GM21515 (cell line): ENCODE measurements around the gene SNX10.
"Not testable (repeated sequence)": the region's sequence is repeated elsewhere in the genome, so short reads cannot be mapped to it uniquely, and the experiment has no call there.

Experiments used
- ATAC-seq: cut with Tn5 transposase; IDR thresholded peaks from one replicate; pipeline ENCODE4 v1.9.1; 2021; ENCODE audit not compliant: unreplicated experiment

Gene SNX10, protein sequence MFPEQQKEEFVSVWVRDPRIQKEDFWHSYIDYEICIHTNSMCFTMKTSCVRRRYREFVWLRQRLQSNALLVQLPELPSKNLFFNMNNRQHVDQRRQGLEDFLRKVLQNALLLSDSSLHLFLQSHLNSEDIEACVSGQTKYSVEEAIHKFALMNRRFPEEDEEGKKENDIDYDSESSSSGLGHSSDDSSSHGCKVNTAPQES

DNA sequence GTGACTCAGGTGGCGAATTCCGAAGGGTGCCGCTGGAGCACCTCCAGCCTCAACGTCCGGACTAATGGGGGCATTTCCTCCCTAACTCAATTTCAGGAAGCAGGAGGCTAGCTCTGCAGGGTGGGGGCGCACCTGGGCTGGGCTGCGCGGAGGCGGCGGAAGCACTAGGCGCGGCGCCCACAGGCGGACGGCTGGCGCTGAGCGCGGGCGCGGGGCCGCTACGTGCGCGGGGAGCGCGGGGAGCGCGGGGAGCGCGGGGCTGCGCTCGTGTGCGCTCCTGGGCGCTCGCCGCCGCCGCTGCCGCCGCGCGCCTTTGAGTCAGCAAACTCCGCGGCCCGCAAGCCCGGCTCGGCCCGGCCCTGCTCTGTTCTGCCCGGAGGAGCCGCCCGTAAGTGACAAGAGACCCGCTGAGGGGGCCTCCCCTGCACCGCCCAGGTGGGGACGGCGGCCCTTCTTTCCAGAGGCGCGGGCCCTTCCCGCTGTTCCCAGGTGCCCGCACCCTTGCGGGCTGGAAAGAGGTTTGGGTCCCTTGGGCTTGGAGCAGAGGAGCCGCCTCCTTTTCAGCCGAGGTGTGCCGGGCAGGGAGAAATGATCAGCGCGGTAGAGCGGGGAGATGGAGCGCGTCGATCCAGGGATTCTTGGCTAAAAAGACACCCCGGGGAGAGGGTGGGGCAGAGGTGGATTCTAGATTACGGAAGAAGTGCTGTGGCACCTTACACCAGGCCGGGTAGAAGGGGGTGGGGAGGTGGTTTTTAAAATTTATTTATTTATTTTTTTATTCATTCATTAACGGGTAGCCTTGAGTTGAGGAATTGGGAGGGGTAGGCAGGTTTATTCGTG, at the start of gene SNX10:
TSS of gene SNX10 (plus strand) at position 164 of the 840 bp plus-strand sequence. CDS start 54,581 bp downstream, outside the sequence.
- peak; percentile 73 for ATAC-seq

DNA sequence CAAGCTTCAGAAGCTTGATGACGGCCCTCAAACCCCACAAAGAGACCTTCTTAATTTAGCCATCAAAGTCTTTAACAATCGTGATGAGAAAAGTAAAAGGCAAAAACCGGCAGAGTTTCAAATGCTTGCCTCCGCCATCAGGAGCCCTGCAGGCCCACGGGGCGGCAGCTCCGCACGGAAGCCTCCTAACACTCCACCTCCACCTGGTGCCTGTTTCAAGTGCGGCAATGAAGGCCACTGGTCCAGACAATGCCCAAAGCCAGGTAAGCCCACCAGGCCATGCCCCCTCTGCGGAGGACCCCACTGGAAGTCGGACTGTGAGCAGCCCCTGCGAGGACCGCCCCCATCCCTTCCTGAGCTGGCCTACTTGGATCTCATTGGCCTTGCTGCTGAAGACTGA, 46.5 kb upstream of the SNX10 start:
- no peak for ATAC-seq

- no peak for ATAC-seq
Observed at GRCh38 chr7:26250239-26250638, 41.4 kb upstream of the SNX10 start.

DNA sequence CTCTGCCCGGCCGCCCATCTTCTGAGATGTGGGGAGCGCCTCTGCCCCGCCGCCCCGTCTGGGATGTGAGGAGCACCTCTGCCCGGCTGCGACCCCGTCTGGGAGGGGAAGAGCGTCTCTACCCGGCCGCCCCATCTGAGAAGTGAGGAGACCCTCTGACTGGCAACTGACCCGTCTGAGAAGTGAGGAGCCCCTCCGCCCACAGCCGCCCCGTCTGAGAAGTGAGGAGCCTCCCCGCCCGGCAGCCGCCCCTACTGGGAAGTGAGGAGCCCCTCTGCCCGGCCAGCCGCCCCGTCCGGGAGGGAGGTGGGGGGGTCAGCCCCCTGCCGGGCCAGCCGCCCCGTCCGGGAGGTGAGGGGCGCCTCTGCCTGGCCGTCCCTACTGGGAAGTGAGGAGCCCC, 29.8 kb upstream of the SNX10 start:
- ATAC-seq: not testable (repeated sequence)

DNA sequence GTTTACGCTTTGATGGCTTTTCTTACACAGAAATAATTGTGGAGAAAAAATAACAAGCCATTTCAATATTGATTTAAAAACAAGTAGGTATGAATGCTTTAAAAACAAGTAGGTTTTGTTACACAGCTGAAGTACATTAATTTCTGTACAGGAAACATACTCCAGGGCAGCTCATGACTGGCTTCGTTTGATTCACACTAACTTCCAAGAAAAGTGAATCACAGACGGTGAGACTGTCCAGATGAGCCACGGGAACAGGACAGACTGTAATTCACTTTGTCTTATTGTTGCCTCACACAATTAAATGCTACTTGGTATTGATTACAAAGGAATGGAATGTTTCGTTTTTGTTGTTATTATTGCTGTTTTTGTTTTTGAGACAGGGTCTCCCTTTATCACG, 26.6 kb upstream of the SNX10 start:
- ATAC-seq: no peak

- ATAC-seq: no peak
Observed at GRCh38 chr7:26265499-26266075, 26.1 kb upstream of the SNX10 start.

- no peak for ATAC-seq
Observed at GRCh38 chr7:26267601-26268166, 24.0 kb upstream of the SNX10 start.

GRCh38 chr7:26275213-26275612, 16.4 kb upstream of the SNX10 start:
- ATAC-seq: no peak

DNA sequence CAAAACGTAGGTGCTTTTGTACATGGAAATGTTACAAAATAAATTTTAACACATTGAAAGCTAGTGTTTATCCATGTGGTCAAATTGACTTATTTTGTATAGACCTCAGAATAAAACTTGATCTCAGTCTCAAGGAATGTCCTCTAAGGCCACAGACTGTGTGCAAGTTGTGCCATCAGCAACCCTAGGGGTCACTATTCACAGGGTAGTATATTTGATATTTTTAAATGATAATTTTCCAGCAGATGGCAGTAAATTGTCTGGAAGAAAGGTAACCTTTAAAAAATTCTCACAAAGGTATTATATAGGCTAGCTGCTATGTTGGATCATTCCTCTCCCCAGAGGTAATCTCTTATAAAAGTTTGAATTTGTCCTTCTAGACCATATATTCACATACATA, 12.9 kb upstream of the SNX10 start:
- no peak for ATAC-seq

DNA sequence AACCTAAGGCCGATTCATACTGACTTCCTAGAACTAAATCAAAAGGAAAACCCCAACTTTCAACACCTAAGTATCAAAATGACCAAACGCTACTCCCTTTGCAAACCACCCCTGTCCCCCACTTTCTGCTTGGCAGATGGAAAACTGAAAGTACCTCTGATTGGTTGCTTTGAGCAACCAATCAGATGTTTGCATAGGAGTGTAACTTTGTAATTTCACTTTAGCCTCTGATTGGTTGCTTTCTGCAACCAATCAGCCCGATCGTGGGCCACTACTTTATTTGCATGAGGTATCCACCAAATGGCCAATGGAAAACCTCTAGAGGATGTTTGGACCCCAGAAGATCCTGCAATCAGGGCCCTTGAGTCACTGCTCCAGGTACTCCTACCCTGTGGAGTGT, 12.3 kb upstream of the SNX10 start:
- ATAC-seq: no peak

DNA sequence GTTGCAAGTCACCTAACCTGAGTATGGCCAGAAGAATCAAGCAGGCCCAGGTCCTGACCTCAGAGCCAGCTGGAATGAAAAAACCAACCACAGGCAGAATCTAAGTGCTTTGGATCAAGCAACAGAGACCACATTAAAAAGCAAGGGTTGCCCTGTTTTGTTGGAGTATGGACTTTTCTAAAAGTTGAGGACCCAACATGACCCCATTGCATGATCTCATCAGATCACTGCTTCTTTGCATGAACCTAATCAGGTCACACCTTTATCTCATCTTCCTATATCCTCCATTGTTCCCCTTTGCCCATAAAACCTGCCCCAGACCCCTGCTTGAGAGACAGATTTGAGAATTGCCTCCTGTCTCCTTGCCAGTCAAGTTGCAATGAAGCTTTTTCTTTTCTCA, 11.6 kb upstream of the SNX10 start:
- ATAC-seq: no peak

DNA sequence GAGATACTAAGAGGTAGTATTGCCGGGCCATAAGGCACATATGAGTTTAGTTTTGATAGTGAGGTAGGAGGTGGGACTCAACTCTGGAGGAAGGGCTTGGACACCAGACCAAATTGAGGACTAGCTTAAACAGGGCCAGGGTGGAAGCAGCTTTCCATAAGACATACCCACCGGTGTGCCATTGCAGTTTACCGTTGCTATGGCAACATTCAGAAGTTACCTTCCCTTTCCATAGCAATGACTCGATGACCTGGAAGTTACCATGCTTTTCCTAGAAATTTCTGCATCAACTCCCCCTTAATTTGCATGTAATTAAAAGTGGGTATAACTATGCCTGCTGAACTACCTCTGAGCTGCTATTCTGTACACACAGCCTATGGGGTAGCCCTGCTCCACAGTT, 10.9 kb upstream of the SNX10 start:
- ATAC-seq: no peak

- ATAC-seq: no peak
Observed at GRCh38 chr7:26284477-26284876, 7.2 kb upstream of the SNX10 start.

- no peak for ATAC-seq
Observed at GRCh38 chr7:26284995-26285632, 6.5 kb upstream of the SNX10 start.

- ATAC-seq: no peak
Observed at GRCh38 chr7:26286157-26286556, 5.5 kb upstream of the SNX10 start.

DNA sequence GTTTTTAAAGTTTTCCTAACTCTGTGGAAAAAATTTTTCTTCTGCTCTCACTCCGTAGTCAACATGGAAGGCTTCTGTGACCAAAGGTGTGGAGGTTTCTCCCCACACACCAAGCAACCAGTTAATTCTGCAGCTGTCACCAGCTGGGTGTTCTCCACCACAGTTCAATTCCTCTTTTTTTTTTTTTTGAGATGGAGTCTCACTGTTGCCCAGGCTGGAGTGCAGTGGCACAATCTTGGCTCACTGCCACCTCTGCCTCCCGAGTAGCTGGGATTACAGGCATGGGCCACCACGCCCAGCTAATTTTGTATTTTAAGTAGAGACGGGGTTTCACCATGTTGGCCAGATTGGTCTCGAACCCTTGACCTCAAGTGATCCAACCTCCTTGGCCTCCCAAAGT, 3.5 kb upstream of the SNX10 start:
- ATAC-seq: not testable (repeated sequence)

GRCh38 chr7:26291251-26291650, 411 bp upstream of the SNX10 start:
- no peak for ATAC-seq

DNA sequence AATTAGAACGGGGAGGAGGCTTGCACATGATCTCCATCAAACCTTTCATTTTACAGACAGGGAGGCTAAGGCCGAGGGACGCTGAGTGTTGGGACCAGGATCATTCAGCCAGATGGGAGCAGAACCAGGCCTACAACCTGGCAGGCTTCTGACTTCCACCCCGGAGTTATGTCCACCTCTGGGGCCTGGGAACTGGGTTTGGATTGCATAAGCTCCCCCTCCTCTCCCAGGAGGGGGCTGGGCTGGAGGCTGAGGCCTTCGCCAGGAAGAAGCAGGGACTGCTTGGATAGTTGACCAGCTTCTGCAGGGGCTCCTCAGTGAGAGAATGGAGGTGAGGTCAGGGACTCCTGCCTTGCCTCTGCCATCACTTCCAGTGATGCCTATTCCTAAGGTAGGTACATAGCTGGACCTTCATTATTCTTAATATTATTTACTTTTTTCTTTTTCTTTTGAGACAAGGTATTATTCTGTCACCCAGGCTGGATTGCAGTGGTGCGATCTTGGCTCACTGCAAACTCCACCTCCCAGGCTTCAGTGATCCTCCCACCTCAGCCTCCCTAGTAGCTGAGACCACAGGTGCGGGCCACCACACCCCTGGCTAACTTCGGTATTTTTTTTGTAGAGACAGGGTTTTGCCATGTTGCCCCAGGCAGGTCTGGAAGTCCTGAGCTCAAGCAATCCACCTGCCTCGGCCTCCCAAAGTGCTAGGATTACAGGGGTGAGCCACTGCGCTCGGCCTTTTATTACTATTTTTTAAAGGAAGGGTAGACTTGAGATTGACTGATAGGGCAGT, 1.3 kb downstream of the SNX10 start:
- ATAC-seq: no peak

- peak; percentile 66 for ATAC-seq
Observed at GRCh38 chr7:26293569-26294308, 2.1 kb downstream of the SNX10 start.

DNA sequence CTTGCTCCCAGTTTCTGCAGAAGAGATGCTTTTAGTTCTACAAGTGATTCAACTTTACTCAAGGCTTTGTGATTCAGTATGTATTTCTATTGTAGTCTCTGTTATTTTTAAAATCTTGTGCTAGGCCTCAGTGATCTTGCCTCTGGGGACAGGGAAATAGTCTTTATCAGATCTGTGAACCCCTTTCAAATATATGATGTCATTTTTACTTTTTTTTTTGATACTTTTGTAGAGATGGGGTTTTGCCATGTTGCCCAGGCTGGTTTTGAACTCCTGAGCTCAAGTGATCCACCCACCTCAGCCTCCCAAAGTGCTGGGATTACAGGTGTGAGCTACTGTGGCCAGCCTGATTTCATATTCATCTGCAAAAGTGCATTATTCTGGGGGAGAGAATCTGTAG, 3.4 kb downstream of the SNX10 start:
- no peak for ATAC-seq
